Natural killer cell treated with Interleukin-12 subunit alpha and Interleukin-12 subunit beta and Interleukin-15 and Interleukin-18, amount 100 ng/mL, for 72 hours (primary cell): ENCODE data around the gene ATG4D. TPM values are rescaled to one million over a fixed set of nuclear protein-coding genes. Genes with fewer than 3 reads are reported as not detected.
"Not testable (repeated sequence)": the region's sequence is repeated elsewhere in the genome, so short reads cannot be mapped to it uniquely, and the experiment has no call there.

Experiments
- ATAC-seq, 2 donors: fragments of 150-1000 bp; cut with Tn5 transposase in 1 of 2; sonication (Bioruptor Pico), chemical (Tn5 transposase) in 1 of 2; 2 replicates each; pipeline ENCODE4 v1.10.0; 2021
- DNase-seq: peaks from one replicate; pipeline ENCODE4 v3.0.0; 2022; ENCODE audit warnings: low spot score
- H3K27ac Mint-ChIP-seq, 2 donors: 1 replicate in 1 of 2; 2 replicates in 1 of 2; pipeline ENCODE4 v1.8.0; 2022; ENCODE audit warnings: mixed read lengths in 2 of 2, mild to moderate bottlenecking in 1 of 2, moderate library complexity in 1 of 2
- H3K27me3 Mint-ChIP-seq, 2 donors: 1 replicate in 1 of 2; 2 replicates in 1 of 2; pipeline ENCODE4 v1.8.0; 2022; ENCODE audit warnings: mixed read lengths in 2 of 2
- H3K36me3 Mint-ChIP-seq: one replicate; pipeline ENCODE4 v1.8.0; 2022; ENCODE audit warnings: mixed read lengths
- H3K4me1 Mint-ChIP-seq, 2 donors: 1 replicate in 1 of 2; 2 replicates in 1 of 2; pipeline ENCODE4 v1.8.0; 2022; ENCODE audit warnings: low read depth in 2 of 2, mixed read lengths in 2 of 2, mild to moderate bottlenecking in 1 of 2
- H3K4me3 Mint-ChIP-seq: one replicate; pipeline ENCODE4 v1.8.0; 2022; ENCODE audit warnings: mixed read lengths
- H3K9me3 Mint-ChIP-seq: 2 replicates; pipeline ENCODE4 v1.8.0; 2022; ENCODE audit warnings: mixed read lengths
- total RNA-seq, 2 donors: library from RNA; stranded (reverse); gene quantifications; one replicate each; pipeline ENCODE4 v1.2.3, GENCODE V29; 2022

Gene ATG4D
- total RNA-seq, 2 donors from 2014 or later = 67.4 to 71.0 TPM

DNA sequence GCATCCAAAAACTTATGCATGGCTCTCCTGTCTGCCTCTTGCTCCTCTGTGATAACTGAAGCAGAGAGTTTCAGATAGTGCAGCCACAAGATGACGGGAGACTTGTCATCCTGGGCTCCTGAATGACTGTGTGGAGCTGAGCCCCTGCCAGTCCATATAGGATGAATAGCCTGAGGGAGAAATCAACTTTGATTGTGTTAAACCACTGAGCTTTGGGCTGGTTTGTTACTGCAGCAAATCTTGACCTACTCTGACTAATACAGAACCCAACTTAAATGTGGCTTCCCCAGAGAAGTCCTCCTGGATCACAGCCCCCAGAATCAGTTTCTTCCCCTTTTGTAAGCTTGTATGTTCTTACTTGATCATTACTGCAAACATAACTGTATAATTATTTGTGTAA lies 11.2 kb upstream of the ATG4D start:
- Mint-ChIP-seq H3K27ac (no peak overlapping the region), H3K9me3 (no peaks in the 10 kb centered on the region), H3K4me1 (peaks cover 0 to 4% of the 10 kb centered on the region in 2 donors), H3K4me3 (no peak overlapping the region), H3K27me3 (no peaks in the 10 kb centered on the region), H3K36me3 (no peaks in the 10 kb centered on the region)
- DNase-seq = no peak
- no peak for ATAC-seq

- ATAC-seq = no peak
- H3K4me1 Mint-ChIP-seq = peaks cover 0 to 7% of the 10 kb centered on the region in 2 donors
Measured at GRCh38 chr19:10533646-10534386, 9.9 kb upstream of the ATG4D start.

DNA sequence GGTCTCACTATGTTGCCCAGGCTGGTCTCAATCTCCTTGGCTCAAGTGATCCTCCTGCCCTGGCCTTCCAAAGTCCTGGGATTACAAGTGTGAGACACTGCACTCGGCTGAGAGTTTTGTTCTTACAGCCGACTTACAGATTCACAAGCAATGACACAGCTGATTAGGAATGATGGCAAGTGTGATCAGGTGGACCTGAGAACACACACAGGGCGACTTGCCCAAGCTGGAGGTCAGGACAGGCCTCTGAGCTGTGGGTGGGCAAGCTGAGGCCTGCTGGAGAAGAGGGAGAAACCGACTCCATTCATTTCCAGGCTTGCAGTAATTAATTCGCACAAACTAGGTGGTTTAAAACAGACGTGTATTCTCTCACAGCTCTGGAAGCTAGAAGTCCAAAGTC lies 8.1 kb upstream of the ATG4D start:
- no peaks in the 10 kb centered on the region for H3K9me3 Mint-ChIP-seq

More at GRCh38 chr19:10533646-10534386, 9.9 kb upstream of the ATG4D start:
- no peak for DNase-seq
- Mint-ChIP-seq H3K36me3 (no peaks in the 10 kb centered on the region), H3K9me3 (no peaks in the 10 kb centered on the region), H3K27me3 (no peaks in the 10 kb centered on the region), H3K27ac (no peak overlapping the region), H3K4me3 (no peak overlapping the region)

GRCh38 chr19:10537668-10538067 lies 6.0 kb upstream of the ATG4D start:
- no peak for DNase-seq
- Mint-ChIP-seq H3K4me3 (no peak overlapping the region), H3K4me1 (peaks cover 0 to 8% of the 10 kb centered on the region in 2 donors)

More for the DNA sequence above, 8.1 kb upstream of the ATG4D start:
- H3K27ac Mint-ChIP-seq = peak overlapping the region in 1 of 2 donors; percentile 29
- H3K27me3 Mint-ChIP-seq = no peaks in the 10 kb centered on the region
- ATAC-seq (no peak), DNase-seq (no peak)
- peaks cover 0 to 9% of the 10 kb centered on the region in 2 donors for H3K4me1 Mint-ChIP-seq
- H3K36me3 Mint-ChIP-seq = no peaks in the 10 kb centered on the region
- no peak overlapping the region for H3K4me3 Mint-ChIP-seq

DNA sequence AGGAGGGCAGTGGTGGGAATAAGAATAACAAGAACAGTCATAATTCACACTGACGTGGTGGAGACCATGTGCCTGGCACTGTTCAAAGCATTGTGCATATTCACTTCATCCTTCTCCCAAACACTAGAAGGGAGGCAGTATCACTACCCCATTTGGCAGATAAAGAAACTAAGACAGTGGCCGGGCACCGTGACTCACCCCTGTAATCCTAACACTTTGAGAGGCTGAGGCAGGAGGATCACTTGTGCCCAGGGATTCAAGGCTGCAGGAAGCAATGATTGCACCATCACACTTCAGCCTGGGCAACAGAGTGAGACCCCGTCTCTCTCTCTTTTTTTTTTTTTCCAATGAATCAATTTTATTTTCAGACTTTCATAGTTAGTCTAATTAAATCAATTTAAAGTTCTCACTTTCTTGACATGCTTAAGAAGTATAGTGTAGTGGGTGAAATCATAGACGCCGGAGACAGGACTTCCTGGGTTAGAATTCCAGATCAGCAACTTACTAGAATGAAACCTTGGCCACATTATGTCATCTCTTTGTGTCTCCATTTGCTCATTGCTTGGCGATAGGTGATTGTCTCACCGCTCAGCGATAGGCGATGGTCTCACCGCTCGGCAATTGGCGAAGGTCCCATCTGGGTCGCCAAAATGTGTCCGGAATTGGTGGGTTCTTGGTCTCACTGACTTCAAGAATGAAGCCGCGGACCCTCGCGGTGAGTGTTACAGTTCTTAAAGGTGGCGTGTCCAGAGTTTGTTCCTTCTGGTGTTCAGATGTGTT lies 5.3 kb upstream of the ATG4D start:
- no peaks in the 10 kb centered on the region for H3K27me3 Mint-ChIP-seq
- H3K9me3 Mint-ChIP-seq = no peaks in the 10 kb centered on the region
- peak overlapping the region in 1 of 2 donors; percentile 66 for H3K27ac Mint-ChIP-seq
- no peaks in the 10 kb centered on the region for H3K36me3 Mint-ChIP-seq
- peaks cover 0 to 8% of the 10 kb centered on the region in 2 donors for H3K4me1 Mint-ChIP-seq
- ATAC-seq = peak in 1 of 2 donors; percentile 53
- no peak for DNase-seq
- H3K4me3 Mint-ChIP-seq = peak overlapping the region; percentile 42

More at GRCh38 chr19:10537668-10538067, 6.0 kb upstream of the ATG4D start:
- ATAC-seq = no peak
- no peak overlapping the region for H3K27ac Mint-ChIP-seq
- H3K36me3 Mint-ChIP-seq = no peaks in the 10 kb centered on the region
- no peaks in the 10 kb centered on the region for H3K9me3 Mint-ChIP-seq
- no peaks in the 10 kb centered on the region for H3K27me3 Mint-ChIP-seq

DNA sequence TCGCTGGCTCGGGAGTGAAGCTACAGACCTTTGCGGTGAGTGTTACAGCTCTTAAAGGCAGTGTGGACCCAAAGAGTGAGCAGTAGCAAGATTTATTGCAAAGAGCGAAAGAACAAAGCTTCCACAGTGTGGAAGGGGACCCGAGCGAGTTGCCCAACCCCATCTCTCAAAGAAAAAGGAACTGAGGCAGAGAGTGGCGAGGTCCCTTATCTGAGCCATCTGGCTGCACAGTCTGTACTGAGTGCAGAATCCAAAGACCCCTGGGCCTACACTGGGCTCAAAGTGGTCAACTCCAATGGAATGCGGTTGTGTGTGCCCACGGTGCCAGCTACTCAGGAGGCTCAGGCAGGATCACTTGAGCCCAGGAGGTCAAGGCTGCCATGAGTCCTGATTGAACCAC lies 4.7 kb upstream of the ATG4D start:
- Mint-ChIP-seq H3K4me3 (peak overlapping the region; percentile 42), H3K27ac (peak overlapping the region in 1 of 2 donors; percentile 66)
- H3K4me1 Mint-ChIP-seq, ATAC-seq, H3K36me3 Mint-ChIP-seq, DNase-seq, H3K9me3 Mint-ChIP-seq, H3K27me3 Mint-ChIP-seq: not testable (repeated sequence)

GRCh38 chr19:10543059-10543419 lies 665 bp upstream of the ATG4D start:
- ATAC-seq = no peak
- no peaks in the 10 kb centered on the region for H3K27me3 Mint-ChIP-seq
- DNase-seq = no peak
- H3K4me1 Mint-ChIP-seq = peaks cover 10 to 16% of the 10 kb centered on the region in 2 donors
- no peaks in the 10 kb centered on the region for H3K36me3 Mint-ChIP-seq
- peak overlapping the region; percentile 66 for H3K4me3 Mint-ChIP-seq
- H3K9me3 Mint-ChIP-seq = no peaks in the 10 kb centered on the region
- H3K27ac Mint-ChIP-seq = peak overlapping the region in 1 of 2 donors; percentile 62

DNA sequence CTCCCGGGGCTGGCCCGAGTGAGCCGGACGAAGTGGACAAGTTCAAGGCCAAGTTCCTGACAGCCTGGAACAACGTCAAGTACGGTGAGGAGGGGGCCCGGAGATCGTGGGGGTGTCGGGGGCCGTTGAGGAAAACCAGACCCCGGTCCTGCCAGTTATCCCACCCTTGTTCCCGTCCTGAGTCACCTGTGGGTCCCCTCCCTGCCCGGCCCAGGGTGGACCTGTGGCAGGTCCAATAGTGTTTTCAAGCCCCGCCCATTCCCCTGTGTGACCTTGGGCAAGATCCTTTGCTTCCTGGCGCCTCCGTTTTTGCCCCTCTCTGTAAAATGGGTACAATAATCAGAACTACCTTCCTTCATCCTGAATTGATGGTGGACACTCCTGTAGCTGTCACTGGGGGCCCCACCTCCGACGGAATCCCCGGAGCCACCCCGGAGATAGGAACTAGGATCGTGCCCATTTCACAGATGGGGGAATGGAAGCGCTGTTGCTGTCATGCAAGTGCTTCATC lies 593 bp downstream of the ATG4D start:
- DNase-seq (no peak), ATAC-seq (peak; percentile 49 to 58)
- no peaks in the 10 kb centered on the region for H3K9me3 Mint-ChIP-seq
- peaks cover 10 to 11% of the 10 kb centered on the region in 2 donors for H3K4me1 Mint-ChIP-seq
- no peaks in the 10 kb centered on the region for H3K27me3 Mint-ChIP-seq
- peak overlapping the region; percentile 79 to 87 for H3K27ac Mint-ChIP-seq
- H3K4me3 Mint-ChIP-seq = peak overlapping the region; percentile 94
- no peaks in the 10 kb centered on the region for H3K36me3 Mint-ChIP-seq

DNA sequence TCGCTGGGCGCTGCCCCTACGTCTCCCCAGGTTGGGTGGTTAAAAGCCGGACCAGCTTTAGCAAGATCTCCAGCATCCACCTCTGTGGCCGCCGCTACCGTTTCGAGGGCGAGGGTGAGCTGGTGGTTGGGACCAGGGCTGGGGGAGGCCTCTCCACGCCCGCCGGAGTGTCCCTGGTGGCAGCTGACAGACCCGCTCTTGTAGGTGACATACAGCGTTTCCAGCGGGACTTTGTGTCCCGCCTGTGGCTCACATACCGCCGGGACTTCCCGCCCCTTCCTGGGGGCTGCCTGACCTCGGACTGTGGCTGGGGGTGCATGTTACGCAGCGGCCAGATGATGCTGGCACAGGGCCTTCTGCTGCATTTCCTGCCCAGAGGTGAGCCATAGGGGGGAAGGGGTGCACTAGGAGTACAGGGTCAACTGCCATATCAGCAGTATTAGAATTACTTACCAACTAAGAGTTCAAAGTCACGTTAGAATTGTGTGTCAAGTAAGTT lies 1.1 kb downstream of the ATG4D start:
- Mint-ChIP-seq H3K4me1 (peaks cover 10 to 11% of the 10 kb centered on the region in 2 donors), H3K27ac (peak overlapping the region; percentile 79 to 87), H3K9me3 (no peaks in the 10 kb centered on the region), H3K27me3 (no peaks in the 10 kb centered on the region), H3K36me3 (no peaks in the 10 kb centered on the region), H3K4me3 (peak overlapping the region; percentile 94)
- DNase-seq (no peak), ATAC-seq (peak; percentile 11 to 28)

DNA sequence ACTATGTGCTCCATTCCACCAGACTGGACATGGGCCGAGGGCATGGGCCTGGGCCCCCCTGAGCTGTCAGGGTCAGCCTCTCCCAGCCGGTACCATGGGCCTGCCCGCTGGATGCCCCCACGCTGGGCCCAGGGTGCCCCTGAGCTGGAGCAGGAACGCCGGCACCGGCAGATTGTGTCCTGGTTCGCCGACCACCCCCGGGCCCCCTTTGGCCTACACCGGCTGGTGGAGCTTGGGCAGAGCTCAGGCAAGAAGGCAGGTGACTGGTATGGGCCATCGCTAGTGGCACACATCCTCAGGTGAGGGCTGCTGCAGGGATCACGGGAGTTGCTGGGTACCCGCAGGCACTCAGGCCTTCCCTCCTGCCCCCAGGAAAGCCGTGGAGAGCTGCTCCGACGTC lies 3.1 kb downstream of the ATG4D start:
- no peak for DNase-seq
- Mint-ChIP-seq H3K36me3 (no peaks in the 10 kb centered on the region), H3K9me3 (no peaks in the 10 kb centered on the region), H3K4me3 (no peak overlapping the region), H3K27me3 (no peaks in the 10 kb centered on the region), H3K4me1 (peaks cover 10 to 17% of the 10 kb centered on the region in 2 donors), H3K27ac (no peak overlapping the region)
- no peak for ATAC-seq

DNA sequence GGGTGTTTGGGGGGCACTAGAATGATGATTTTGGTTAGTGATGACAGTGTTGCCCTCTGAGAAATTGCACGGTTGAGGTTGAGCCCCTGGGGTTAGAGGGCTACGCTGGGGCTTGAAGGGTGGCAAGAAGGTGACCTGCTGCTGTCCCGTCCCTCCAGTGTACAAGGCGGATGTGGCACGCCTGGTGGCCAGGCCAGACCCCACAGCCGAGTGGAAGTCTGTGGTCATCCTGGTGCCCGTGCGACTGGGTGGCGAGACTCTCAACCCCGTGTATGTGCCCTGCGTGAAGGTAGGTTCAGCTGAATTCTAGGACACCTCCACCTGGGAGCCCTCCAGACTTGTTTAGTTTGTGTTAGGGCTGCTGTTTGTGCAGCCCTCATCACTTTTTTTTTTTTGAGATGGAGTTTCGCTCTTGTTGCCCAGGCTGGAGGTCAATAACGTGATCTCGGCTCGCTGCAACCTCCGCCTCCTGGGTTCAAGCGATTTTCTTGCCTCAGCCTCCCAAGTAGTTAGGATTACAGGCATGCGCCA lies 5.1 kb downstream of the ATG4D start:
- no peaks in the 10 kb centered on the region for H3K9me3 Mint-ChIP-seq
- ATAC-seq (no peak), DNase-seq (no peak)
- no peaks in the 10 kb centered on the region for H3K27me3 Mint-ChIP-seq
- H3K4me3 Mint-ChIP-seq = no peak overlapping the region
- H3K4me1 Mint-ChIP-seq = peaks cover 25 to 33% of the 10 kb centered on the region in 2 donors
- H3K27ac Mint-ChIP-seq = no peak overlapping the region
- H3K36me3 Mint-ChIP-seq = no peaks in the 10 kb centered on the region

DNA sequence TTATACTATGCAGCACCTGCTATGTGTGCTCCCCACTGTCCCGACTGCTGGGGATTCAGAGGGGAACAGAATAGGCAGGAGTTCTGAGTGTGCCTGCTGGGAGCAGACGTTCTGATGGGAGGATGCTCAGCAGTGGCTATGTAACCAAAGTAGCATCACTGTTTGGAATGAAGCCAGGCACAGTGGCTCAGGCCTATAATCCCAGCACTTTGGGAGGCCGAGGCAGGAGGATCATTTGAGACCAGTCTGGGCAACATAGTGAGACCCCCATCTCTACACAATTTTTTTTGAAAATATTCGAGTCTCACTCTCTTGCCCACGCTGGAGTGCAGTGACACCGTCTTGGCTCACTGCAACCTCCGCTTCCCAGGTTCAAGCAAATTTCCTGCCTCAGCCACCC lies 6.0 kb downstream of the ATG4D start:
- DNase-seq (no peak), ATAC-seq (no peak)
- Mint-ChIP-seq H3K27ac (no peak overlapping the region), H3K9me3 (no peaks in the 10 kb centered on the region), H3K4me3 (no peak overlapping the region), H3K27me3 (no peaks in the 10 kb centered on the region), H3K4me1 (peaks cover 30 to 40% of the 10 kb centered on the region in 2 donors), H3K36me3 (no peaks in the 10 kb centered on the region)

DNA sequence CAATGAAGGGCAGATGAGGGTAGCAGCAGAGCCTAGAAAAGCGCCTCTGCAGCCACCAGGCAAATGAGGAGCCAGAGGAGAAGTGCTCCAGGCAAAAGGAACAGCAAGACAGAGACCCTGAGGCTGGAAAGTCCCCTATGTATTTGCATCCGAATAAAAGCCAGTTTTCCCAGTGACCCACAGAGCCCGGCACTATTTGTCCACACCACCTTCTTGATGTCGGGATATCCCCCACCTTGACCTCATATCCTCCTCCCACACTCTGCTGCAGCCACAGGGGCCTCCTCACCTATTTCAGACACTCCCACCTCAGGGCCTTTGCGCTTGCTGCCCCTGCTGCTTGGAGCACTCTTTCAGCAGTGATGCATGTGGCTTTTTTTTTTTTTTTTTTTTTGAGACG lies 6.6 kb downstream of the ATG4D start:
- DNase-seq = no peak
- ATAC-seq = no peak
- Mint-ChIP-seq H3K9me3 (no peaks in the 10 kb centered on the region), H3K36me3 (no peaks in the 10 kb centered on the region), H3K27ac (peak overlapping the region in 1 of 2 donors; percentile 48), H3K27me3 (no peaks in the 10 kb centered on the region), H3K4me1 (peaks cover 25 to 36% of the 10 kb centered on the region in 2 donors), H3K4me3 (no peak overlapping the region)
